GM23338 (cell line): ENCODE data around the gene DCBLD2. TPM values are rescaled to one million over a fixed set of nuclear protein-coding genes. Genes with fewer than 3 reads are reported as not detected.

Source experiments
- ATAC-seq: fragments of 200-7000 bp; cut with Tn5 transposase; 3 replicates; pipeline ENCODE4 v1.9.1; 2020
- DNase-seq: peaks from one replicate; pipeline ENCODE4 v3.0.0-alpha.2; 2015; ENCODE audit warnings: low spot score
- H2AFZ ChIP-seq: fragments of 200-600 bp; sonication (generic); 2 replicates; pipeline ENCODE4 v1.8.0; 2016; ENCODE audit warnings: antibody characterized with exemption, mild to moderate bottlenecking, moderate library complexity
- H3F3A ChIP-seq: fragments of 200-600 bp; sonication (generic); replicated peaks from 2 replicates; pipeline ENCODE4 v1.8.0; 2017; ENCODE audit warnings: antibody characterized with exemption, mixed run types, low read depth
- H3K27ac ChIP-seq: fragments of 200-600 bp; sonication (generic); 2 replicates; pipeline ENCODE4 v1.6.1; 2016; ENCODE audit warnings: low read depth
- H3K27me3 ChIP-seq: fragments of 200-600 bp; sonication (generic); 2 replicates; pipeline ENCODE4 v1.8.0; 2016; ENCODE audit warnings: mild to moderate bottlenecking, mixed run types, moderate library complexity; ENCODE audit not compliant: insufficient read depth
- H3K36me3 ChIP-seq: fragments of 200-600 bp; sonication (generic); 2 replicates; pipeline ENCODE4 v1.8.0; 2016; ENCODE audit warnings: mild to moderate bottlenecking; ENCODE audit not compliant: insufficient read depth
- H3K4me1 ChIP-seq: fragments of 200-600 bp; sonication (generic); 2 replicates; pipeline ENCODE4 v1.8.0; 2016; ENCODE audit warnings: mild to moderate bottlenecking, moderate library complexity; ENCODE audit not compliant: insufficient read depth
- H3K4me2 ChIP-seq: fragments of 200-600 bp; sonication (generic); 2 replicates; pipeline ENCODE4 v1.7.1; 2017; ENCODE audit warnings: mixed run types
- H3K4me3 ChIP-seq: fragments of 200-600 bp; sonication (generic); 2 replicates; pipeline ENCODE4 v1.6.1; 2016; ENCODE audit warnings: mixed run types
- H3K79me2 ChIP-seq: fragments of 200-600 bp; sonication (generic); replicated peaks from 2 replicates; pipeline ENCODE4 v1.8.0; 2017; ENCODE audit warnings: mild to moderate bottlenecking; ENCODE audit not compliant: insufficient read depth
- H3K9me2 ChIP-seq: fragments of 200-600 bp; sonication (generic); 2 replicates; pipeline ENCODE4 v1.8.0; 2017; ENCODE audit not compliant: insufficient read depth
- H4K20me1 ChIP-seq: fragments of 200-600 bp; sonication (generic); replicated peaks from 2 replicates; pipeline ENCODE4 v1.8.0; 2017; ENCODE audit warnings: mild to moderate bottlenecking; ENCODE audit not compliant: insufficient read depth
- H3K27ac Mint-ChIP-seq: 2 replicates; pipeline ENCODE4 v1.8.0; 2020; ENCODE audit warnings: inconsistent platforms, mild to moderate bottlenecking, moderate library complexity, mixed read lengths
- H3K27me3 Mint-ChIP-seq: 3 replicates; pipeline ENCODE4 v1.8.0; 2022; ENCODE audit warnings: low read depth, mild to moderate bottlenecking, moderate library complexity, mixed read lengths, inconsistent platforms; ENCODE audit not compliant: insufficient read depth, poor library complexity
- H3K36me3 Mint-ChIP-seq: 3 replicates; pipeline ENCODE4 v1.8.0; 2021; ENCODE audit warnings: low read depth, mild to moderate bottlenecking, inconsistent platforms, moderate library complexity, mixed read lengths
- H3K4me1 Mint-ChIP-seq: 3 replicates; pipeline ENCODE4 v1.8.0; 2020; ENCODE audit warnings: mild to moderate bottlenecking, inconsistent platforms, mixed read lengths
- H3K4me3 Mint-ChIP-seq: 3 replicates; pipeline ENCODE4 v1.8.0; 2021; ENCODE audit warnings: moderate library complexity, mild to moderate bottlenecking, inconsistent platforms, mixed read lengths
- H3K9me3 Mint-ChIP-seq: 3 replicates; pipeline ENCODE4 v1.8.0; 2020; ENCODE audit warnings: moderate library complexity, mild to moderate bottlenecking, inconsistent platforms, mixed read lengths
- CTCF ChIP-seq, 2 experiments: fragments of 200-600 bp in 1 of 2; sonication (generic) in 1 of 2; conservative IDR thresholded peaks; 2 replicates each; pipeline versions ENCODE4 v1.5.1 to v1.6.1; 2016 to 2017; ENCODE audit warnings: antibody characterized with exemption in 2 of 2, low read depth in 2 of 2, mild to moderate bottlenecking in 2 of 2, moderate library complexity in 1 of 2
- ETS1 ChIP-seq: IDR thresholded peaks from 2 replicates; pipeline ENCODE4 v1.6.1; 2016; ENCODE audit warnings: antibody characterized with exemption
- EZH2phosphoT487 ChIP-seq: fragments of 200-600 bp; sonication (generic); IDR thresholded peaks from one replicate; pipeline ENCODE4 v1.8.1; 2018; ENCODE audit warnings: antibody characterized with exemption; ENCODE audit not compliant: unreplicated experiment
- NANOG ChIP-seq: IDR thresholded peaks from 2 replicates; pipeline ENCODE4 v1.6.1; 2016; ENCODE audit warnings: antibody characterized with exemption, borderline replicate concordance
- REST ChIP-seq: IDR thresholded peaks from one replicate; pipeline ENCODE4 v1.6.1; 2018; ENCODE audit warnings: antibody characterized with exemption; ENCODE audit not compliant: unreplicated experiment
- STAT1 ChIP-seq: IDR thresholded peaks from one replicate; pipeline ENCODE4 v1.6.1; 2016; ENCODE audit warnings: antibody characterized with exemption; ENCODE audit not compliant: unreplicated experiment
- ZNF114 ChIP-seq: fragments of 250-450 bp; sonication (Bioruptor Pico); IDR thresholded peaks from 2 replicates; pipeline ENCODE4 v1.5.0; 2020; ENCODE audit warnings: mild to moderate bottlenecking, moderate library complexity
- ZNF331 ChIP-seq: fragments of 250-450 bp; sonication (Bioruptor Pico); IDR thresholded peaks from 2 replicates; pipeline ENCODE4 v1.5.0; 2020; ENCODE audit warnings: low read depth, mild to moderate bottlenecking, moderate library complexity
- ZNF462 ChIP-seq: fragments of 250-450 bp; sonication (Bioruptor Pico); IDR thresholded peaks from 2 replicates; pipeline ENCODE4 v1.5.0; 2020; ENCODE audit warnings: mild to moderate bottlenecking, moderate library complexity
- polyA plus RNA-seq: library from polyadenylated mRNA; unstranded; fragments of >200 nt; fragmentation: Nextera tagmentation; extraction: Ambion mirVana; gene quantifications from 2 replicates; pipeline ENCODE4 v1.2.1, GENCODE V29; 2016
- total RNA-seq: library from RNA; depleted of rRNA; stranded (reverse); fragments of >200 nt; shearing (Covaris generic); gene quantifications from 2 replicates; pipeline ENCODE4 v1.2.3, GENCODE V29; 2014

The DCBLD2 gene
- total and polyA plus RNA-seq, 2 experiments from 2014 or later: 25.9 to 69.7 TPM

GRCh38 chr3:98826126-98826525, 75.4 kb downstream of the DCBLD2 start:
- H3K79me2 ChIP-seq: no peaks in the 10 kb centered on the region
- H3K4me3 Mint-ChIP-seq: no peak overlapping the region
- peaks cover 21% of the 10 kb centered on the region for H3K9me3 Mint-ChIP-seq
- peaks cover 18% of the 10 kb centered on the region for H3K36me3 Mint-ChIP-seq
- H3F3A ChIP-seq: no peaks in the 10 kb centered on the region
- H3K36me3 ChIP-seq: peaks cover 11% of the 10 kb centered on the region
- H3K4me1 ChIP-seq: no peaks in the 10 kb centered on the region
- no peak overlapping the region for H3K4me2 ChIP-seq
- H3K9me2 ChIP-seq: no peaks in the 10 kb centered on the region
- no peak for TF ChIP-seq REST
- TF ChIP-seq EZH2phosphoT487: no peak
- TF ChIP-seq ETS1: no peak
- TF ChIP-seq ZNF462 (CRISPR knock-in tag): no peak
- no peak for TF ChIP-seq ZNF114 (CRISPR knock-in tag)
- no peak for TF ChIP-seq STAT1
- no peak for TF ChIP-seq NANOG
- TF ChIP-seq CTCF (conservative IDR thresholded peaks at IDR 0.05; ENCODE audit: low read depth in 2 of 2): no peak
- no peak for TF ChIP-seq ZNF331 (CRISPR knock-in tag)
- no peak overlapping the region for H3K27ac ChIP-seq
- DNase-seq (no peak), ATAC-seq (no peak)
- no peaks in the 10 kb centered on the region for H3K27me3 ChIP-seq
- no peak overlapping the region for H2AFZ ChIP-seq
- H3K4me3 ChIP-seq: no peak overlapping the region
- no peaks in the 10 kb centered on the region for H4K20me1 ChIP-seq
- peaks cover 5% of the 10 kb centered on the region; the same call in 2 of the 3 replicates for H3K4me1 Mint-ChIP-seq
- peak overlapping the region; percentile 72 for H3K27ac Mint-ChIP-seq
- H3K27me3 Mint-ChIP-seq: peaks cover 1% of the 10 kb centered on the region
